IPS-18a (cell line): ENCODE measurements around the gene FOXO6.
A peak's percentile ranks its signal among the peaks of the same experiment; 100 is the strongest.

Source experiments
- H3K27ac ChIP-seq: one replicate; pipeline ENCODE4 v1.5.1; 2013; ENCODE audit warnings: low read length
- H3K27me3 ChIP-seq: one replicate; pipeline ENCODE4 v1.6.1; 2013; ENCODE audit warnings: mild to moderate bottlenecking, low read length; ENCODE audit not compliant: control insufficient read depth, insufficient read depth
- H3K36me3 ChIP-seq: one replicate; pipeline ENCODE4 v1.6.1; 2013; ENCODE audit warnings: low read depth, low read length; ENCODE audit not compliant: control insufficient read depth
- H3K4me1 ChIP-seq: one replicate; pipeline ENCODE4 v1.6.1; 2013; ENCODE audit warnings: low read depth, low read length; ENCODE audit not compliant: control insufficient read depth
- H3K4me3 ChIP-seq: one replicate; pipeline ENCODE4 v1.5.1; 2013; ENCODE audit warnings: low read length
- H3K9ac ChIP-seq: one replicate; pipeline ENCODE4 v1.6.1; 2013; ENCODE audit warnings: mild to moderate bottlenecking, low read length, moderate library complexity
- H3K9me3 ChIP-seq: one replicate; pipeline ENCODE4 v1.6.1; 2013; ENCODE audit warnings: low read depth, low read length; ENCODE audit not compliant: control insufficient read depth

Gene FOXO6

GRCh38 chr1:41381692-41382479 lies 20.7 kb downstream of the FOXO6 start:
- no peaks in the 10 kb centered on the region for H3K36me3 ChIP-seq
- H3K27me3 ChIP-seq, result peaks cover 70% of the 10 kb centered on the region
- H3K4me3 ChIP-seq, result peak overlapping the region; percentile 51
- no peak overlapping the region for H3K27ac ChIP-seq
- H3K9me3 ChIP-seq, result no peaks in the 10 kb centered on the region
- H3K9ac ChIP-seq, result no peak overlapping the region
- peaks cover 10% of the 10 kb centered on the region for H3K4me1 ChIP-seq

- peaks cover 74% of the 10 kb centered on the region for H3K27me3 ChIP-seq
- H3K36me3 ChIP-seq, result no peaks in the 10 kb centered on the region
- no peak overlapping the region for H3K9ac ChIP-seq
- peak overlapping the region; percentile 51 for H3K4me3 ChIP-seq
- no peaks in the 10 kb centered on the region for H3K9me3 ChIP-seq
- H3K27ac ChIP-seq, result no peak overlapping the region
- H3K4me1 ChIP-seq, result peaks cover 16% of the 10 kb centered on the region
These were observed 21.4 kb downstream of the FOXO6 start for GRCh38 chr1:41382480-41383090.

GRCh38 chr1:41383094-41383852 lies 22.0 kb downstream of the FOXO6 start:
- Histone ChIP-seq H3K27me3 (peaks cover 74% of the 10 kb centered on the region), H3K4me3 (peak overlapping the region; percentile 51), H3K36me3 (no peaks in the 10 kb centered on the region), H3K9me3 (no peaks in the 10 kb centered on the region), H3K4me1 (peaks cover 21% of the 10 kb centered on the region), H3K27ac (no peak overlapping the region), H3K9ac (no peak overlapping the region)

GRCh38 chr1:41384579-41384978 lies 23.3 kb downstream of the FOXO6 start:
- H3K36me3 ChIP-seq, result no peaks in the 10 kb centered on the region
- peaks cover 25% of the 10 kb centered on the region for H3K4me1 ChIP-seq
- no peak overlapping the region for H3K27ac ChIP-seq
- no peaks in the 10 kb centered on the region for H3K9me3 ChIP-seq
- no peak overlapping the region for H3K4me3 ChIP-seq
- peaks cover 73% of the 10 kb centered on the region for H3K27me3 ChIP-seq
- no peak overlapping the region for H3K9ac ChIP-seq

GRCh38 chr1:41385398-41386195 lies 24.4 kb downstream of the FOXO6 start:
- Histone ChIP-seq H3K4me3 (no peak overlapping the region), H3K9me3 (no peaks in the 10 kb centered on the region), H3K4me1 (peaks cover 21% of the 10 kb centered on the region), H3K27me3 (peaks cover 63% of the 10 kb centered on the region), H3K27ac (no peak overlapping the region), H3K9ac (no peak overlapping the region), H3K36me3 (no peaks in the 10 kb centered on the region)

- Histone ChIP-seq H3K27ac (no peak overlapping the region), H3K9ac (no peak overlapping the region), H3K27me3 (peaks cover 56% of the 10 kb centered on the region), H3K4me3 (no peak overlapping the region), H3K36me3 (no peaks in the 10 kb centered on the region), H3K4me1 (peaks cover 18% of the 10 kb centered on the region), H3K9me3 (no peaks in the 10 kb centered on the region)
These were observed 25.0 kb downstream of the FOXO6 start for GRCh38 chr1:41386196-41386663.

GRCh38 chr1:41387667-41388091 lies 26.4 kb downstream of the FOXO6 start:
- Histone ChIP-seq H3K36me3 (no peaks in the 10 kb centered on the region), H3K27ac (no peak overlapping the region), H3K27me3 (peaks cover 46% of the 10 kb centered on the region), H3K9ac (no peak overlapping the region), H3K4me1 (peaks cover 18% of the 10 kb centered on the region), H3K9me3 (no peaks in the 10 kb centered on the region), H3K4me3 (no peak overlapping the region)

GRCh38 chr1:41388510-41388909 lies 27.3 kb downstream of the FOXO6 start:
- Histone ChIP-seq H3K27ac (no peak overlapping the region), H3K36me3 (no peaks in the 10 kb centered on the region), H3K27me3 (peaks cover 37% of the 10 kb centered on the region), H3K9ac (no peak overlapping the region), H3K4me3 (no peak overlapping the region), H3K9me3 (no peaks in the 10 kb centered on the region), H3K4me1 (peaks cover 20% of the 10 kb centered on the region)

GRCh38 chr1:41389009-41389408 lies 27.8 kb downstream of the FOXO6 start:
- Histone ChIP-seq H3K4me3 (no peak overlapping the region), H3K36me3 (no peaks in the 10 kb centered on the region), H3K4me1 (peaks cover 22% of the 10 kb centered on the region), H3K27me3 (peaks cover 32% of the 10 kb centered on the region), H3K9me3 (no peaks in the 10 kb centered on the region), H3K9ac (no peak overlapping the region), H3K27ac (no peak overlapping the region)

GRCh38 chr1:41390166-41390565 lies 28.9 kb downstream of the FOXO6 start:
- no peaks in the 10 kb centered on the region for H3K9me3 ChIP-seq
- no peaks in the 10 kb centered on the region for H3K36me3 ChIP-seq
- peaks cover 33% of the 10 kb centered on the region for H3K4me1 ChIP-seq
- no peak overlapping the region for H3K4me3 ChIP-seq
- peaks cover 21% of the 10 kb centered on the region for H3K27me3 ChIP-seq
- no peak overlapping the region for H3K27ac ChIP-seq
- no peak overlapping the region for H3K9ac ChIP-seq

- Histone ChIP-seq H3K36me3 (no peaks in the 10 kb centered on the region), H3K27ac (no peak overlapping the region), H3K9me3 (no peaks in the 10 kb centered on the region), H3K4me1 (peaks cover 36% of the 10 kb centered on the region), H3K27me3 (peaks cover 17% of the 10 kb centered on the region), H3K9ac (no peak overlapping the region), H3K4me3 (no peak overlapping the region)
These were observed 29.3 kb downstream of the FOXO6 start for GRCh38 chr1:41390573-41390972.
